K562 (cell line): ENCODE measurements around the gene HYOU1. TPM values are rescaled to one million over a fixed set of nuclear protein-coding genes. Genes with fewer than 3 reads are reported as not detected.

ENCODE experiments used
- BCOR ChIP-seq: fragments of 450-650 bp; IDR thresholded peaks from 2 replicates; pipeline ENCODE4 v1.6.1; 2016
- ELF4 ChIP-seq: fragments of 450-650 bp; formaldehyde crosslinking; IDR thresholded peaks from 2 replicates; pipeline ENCODE4 v1.4.0; 2022; ENCODE audit warnings: missing genetic modification characterization
- FOXM1 ChIP-seq, 2 experiments: fragments of 450-650 bp in 1 of 2; sonication (generic) in 1 of 2; formaldehyde crosslinking in 1 of 2; IDR thresholded peaks; 2 replicates each; pipeline versions ENCODE4 v1.6.1 to v1.9.0; 2017 to 2022; ENCODE audit warnings: low read depth in 2 of 2, mild to moderate bottlenecking in 2 of 2, missing genetic modification reagents in 1 of 2, moderate library complexity in 1 of 2
- GABPB2 ChIP-seq: fragments of 250-450 bp; sonication (Bioruptor Pico); conservative IDR thresholded peaks from 2 replicates; pipeline ENCODE4 v1.5.1; 2021; ENCODE audit warnings: mild to moderate bottlenecking
- IFI16 ChIP-seq: fragments of 250-450 bp; sonication (Bioruptor Pico); IDR thresholded peaks from 2 replicates; pipeline ENCODE4 v2.1.2; 2022; ENCODE audit warnings: mild to moderate bottlenecking, inconsistent platforms
- KAT8 ChIP-seq: fragments of 450-650 bp; IDR thresholded peaks from 2 replicates; pipeline ENCODE4 v1.6.1; 2016; ENCODE audit warnings: low read depth, mild to moderate bottlenecking
- POLR2H ChIP-seq: IDR thresholded peaks from 2 replicates; pipeline ENCODE4 v1.6.1; 2016; ENCODE audit warnings: missing genetic modification characterization, low read depth, mild to moderate bottlenecking, control low read depth, missing compliant biosample characterization, moderate library complexity
- SNRNP70 ChIP-seq: fragments of 200-400 bp; formaldehyde crosslinking; optimal IDR thresholded peaks from 2 replicates; pipeline ENCODE3; 2017; ENCODE audit warnings: low read depth, low read length
- TAL1 ChIP-seq: fragments of 450-650 bp; IDR thresholded peaks from 2 replicates; pipeline ENCODE4 v1.6.1; 2016; ENCODE audit warnings: mild to moderate bottlenecking
- TCF3 ChIP-seq: sonication (generic); formaldehyde crosslinking; IDR thresholded peaks from 2 replicates; pipeline ENCODE4 v1.4.0; 2020; ENCODE audit warnings: mild to moderate bottlenecking, missing genetic modification reagents
- YBX1 ChIP-seq: fragments of 450-650 bp; IDR thresholded peaks from 2 replicates; pipeline ENCODE4 v1.7.1; 2016; ENCODE audit warnings: mild to moderate bottlenecking
- ZNF165 ChIP-seq: fragments of 250-450 bp; sonication (Bioruptor Pico); IDR thresholded peaks from 2 replicates; pipeline ENCODE4 v1.4.0; 2020; ENCODE audit warnings: borderline replicate concordance
- ZNF41 ChIP-seq: fragments of 250-450 bp; sonication (Bioruptor Pico); conservative IDR thresholded peaks from 2 replicates; pipeline ENCODE4 v1.4.0; 2020; ENCODE audit warnings: mild to moderate bottlenecking
- ZNF444 ChIP-seq: fragments of 250-450 bp; sonication (Bioruptor Pico); IDR thresholded peaks from 2 replicates; pipeline ENCODE4 v1.4.0; 2020; ENCODE audit warnings: mild to moderate bottlenecking, moderate library complexity
- ZNF778 ChIP-seq: fragments of 450-650 bp; formaldehyde crosslinking; IDR thresholded peaks from 2 replicates; pipeline ENCODE4 v1.4.0; 2020; ENCODE audit warnings: mild to moderate bottlenecking, moderate library complexity
- polyA plus RNA-seq, 8 experiments: library from polyadenylated mRNA; depleted of rRNA in 4 of 8; stranded (reverse) in 5 of 8; unstranded in 3 of 8; fragments of >200 nt; fragmentation: Nextera tagmentation in 2 of 8; fragmentation: Illumina TruSeq in 1 of 8; extraction: Ambion mirVana in 2 of 8; extraction: Trizol in 1 of 8; gene quantifications; 2 replicates each; pipeline versions ENCODE4 v1.2.1 to v1.2.3, GENCODE V29; 2011 to 2014; ENCODE audit warnings: inconsistent platforms in 1 of 8, missing spikeins in 1 of 8
- total RNA-seq, 7 experiments: library from RNA; depleted of rRNA in 6 of 7; stranded (reverse); fragments of >200 nt in 6 of 7; fragmentation: Illumina TruSeq in 2 of 7; extraction: Trizol in 2 of 7; gene quantifications; 2 replicates each; pipeline versions ENCODE4 v1.2.1 to v1.2.3, GENCODE V29; 2011 to 2021; ENCODE audit warnings: low replicate concordance in 1 of 7
- TF ChIP-seq, protein P1 (sequence below): fragments of 450-650 bp; IDR thresholded peaks from 2 replicates; pipeline ENCODE4 v1.6.1; 2018; ENCODE audit warnings: mild to moderate bottlenecking, low read depth; ENCODE audit not compliant: partially characterized antibody
- TF ChIP-seq, protein P2 (sequence below): fragments of 450-650 bp; IDR thresholded peaks from 2 replicates; pipeline ENCODE4 v1.6.1; 2016; ENCODE audit warnings: low read depth, mild to moderate bottlenecking, moderate library complexity
- TF ChIP-seq, protein P3 (sequence below), 2 experiments: fragments of 450-650 bp in 1 of 2; IDR thresholded peaks; 2 replicates each; pipeline ENCODE4 v1.6.1; 2011 to 2017; ENCODE audit warnings: low read depth in 2 of 2, antibody characterized with exemption in 1 of 2, borderline replicate concordance in 1 of 2, low read length in 1 of 2, mild to moderate bottlenecking in 1 of 2, mixed read lengths in 1 of 2; ENCODE audit not compliant: control insufficient read depth in 1 of 2
- TF ChIP-seq, protein P4 (sequence below): fragments of 150-350 bp; IDR thresholded peaks from 2 replicates; pipeline ENCODE4 v1.6.1; 2014; ENCODE audit warnings: low read depth, mild to moderate bottlenecking, low read length, borderline replicate concordance
- TF ChIP-seq, protein P5 (sequence below): fragments of 250-450 bp; sonication (Bioruptor Pico); IDR thresholded peaks from 2 replicates; pipeline ENCODE4 v1.5.0; 2020; ENCODE audit warnings: mild to moderate bottlenecking

The HYOU1 gene
- total and polyA plus RNA-seq, 9 of the 15 experiments (the other 6 are each of a cell fraction or from before 2014, with no cell fraction given), result 19.5 to 197 (median 128) TPM

DNA sequence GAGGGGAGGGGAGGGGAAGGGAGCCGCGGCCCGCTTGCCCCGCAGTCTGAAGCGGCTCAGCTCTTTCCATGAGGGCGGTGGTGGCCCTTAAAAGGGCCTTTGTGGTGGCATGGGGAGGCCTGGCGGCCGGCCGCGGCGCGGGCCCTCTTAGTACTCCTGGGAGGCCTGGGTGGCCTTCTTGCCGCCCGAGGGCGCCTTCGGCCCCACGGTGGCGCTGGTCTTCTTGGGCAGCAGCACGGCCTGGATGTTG is 37.7 kb upstream of the HYOU1 start (continued):
- TF ChIP-seq, protein P1, sequence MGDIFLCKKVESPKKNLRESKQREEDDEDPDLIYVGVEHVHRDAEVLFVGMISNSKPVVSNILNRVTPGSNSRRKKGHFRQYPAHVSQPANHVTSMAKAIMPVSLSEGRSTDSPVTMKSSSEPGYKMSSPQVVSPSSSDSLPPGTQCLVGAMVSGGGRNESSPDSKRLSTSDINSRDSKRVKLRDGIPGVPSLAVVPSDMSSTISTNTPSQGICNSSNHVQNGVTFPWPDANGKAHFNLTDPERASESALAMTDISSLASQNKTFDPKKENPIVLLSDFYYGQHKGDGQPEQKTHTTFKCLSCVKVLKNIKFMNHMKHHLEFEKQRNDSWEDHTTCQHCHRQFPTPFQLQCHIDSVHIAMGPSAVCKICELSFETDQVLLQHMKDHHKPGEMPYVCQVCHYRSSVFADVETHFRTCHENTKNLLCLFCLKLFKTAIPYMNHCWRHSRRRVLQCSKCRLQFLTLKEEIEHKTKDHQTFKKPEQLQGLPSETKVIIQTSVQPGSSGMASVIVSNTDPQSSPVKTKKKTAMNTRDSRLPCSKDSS, result no peak
- TF ChIP-seq IFI16 (CRISPR knock-in tag), result no peak
- no peak for TF ChIP-seq ZNF778 (CRISPR knock-in tag)
- no peak for TF ChIP-seq ZNF41 (CRISPR knock-in tag)
- TF ChIP-seq POLR2H (tag), result no peak
- TF ChIP-seq KAT8, result no peak
- no peak for TF ChIP-seq ZNF165 (CRISPR knock-in tag)
- no peak for TF ChIP-seq BCOR
- TF ChIP-seq ZNF444 (CRISPR knock-in tag), result no peak
- TF ChIP-seq TAL1, result no peak
- TF ChIP-seq FOXM1 (IDR thresholded peaks at IDR 0.05; ENCODE audit: low read depth), result no peak
- TF ChIP-seq FOXM1 (CRISPR knock-in tag; IDR thresholded peaks at IDR 0.05; ENCODE audit: low read depth), result no peak
- TF ChIP-seq ELF4 (CRISPR knock-in tag), result no peak
- TF ChIP-seq, protein P2, sequence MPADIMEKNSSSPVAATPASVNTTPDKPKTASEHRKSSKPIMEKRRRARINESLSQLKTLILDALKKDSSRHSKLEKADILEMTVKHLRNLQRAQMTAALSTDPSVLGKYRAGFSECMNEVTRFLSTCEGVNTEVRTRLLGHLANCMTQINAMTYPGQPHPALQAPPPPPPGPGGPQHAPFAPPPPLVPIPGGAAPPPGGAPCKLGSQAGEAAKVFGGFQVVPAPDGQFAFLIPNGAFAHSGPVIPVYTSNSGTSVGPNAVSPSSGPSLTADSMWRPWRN, result no peak
- TF ChIP-seq SNRNP70, result no peak
- TF ChIP-seq, protein P3, sequence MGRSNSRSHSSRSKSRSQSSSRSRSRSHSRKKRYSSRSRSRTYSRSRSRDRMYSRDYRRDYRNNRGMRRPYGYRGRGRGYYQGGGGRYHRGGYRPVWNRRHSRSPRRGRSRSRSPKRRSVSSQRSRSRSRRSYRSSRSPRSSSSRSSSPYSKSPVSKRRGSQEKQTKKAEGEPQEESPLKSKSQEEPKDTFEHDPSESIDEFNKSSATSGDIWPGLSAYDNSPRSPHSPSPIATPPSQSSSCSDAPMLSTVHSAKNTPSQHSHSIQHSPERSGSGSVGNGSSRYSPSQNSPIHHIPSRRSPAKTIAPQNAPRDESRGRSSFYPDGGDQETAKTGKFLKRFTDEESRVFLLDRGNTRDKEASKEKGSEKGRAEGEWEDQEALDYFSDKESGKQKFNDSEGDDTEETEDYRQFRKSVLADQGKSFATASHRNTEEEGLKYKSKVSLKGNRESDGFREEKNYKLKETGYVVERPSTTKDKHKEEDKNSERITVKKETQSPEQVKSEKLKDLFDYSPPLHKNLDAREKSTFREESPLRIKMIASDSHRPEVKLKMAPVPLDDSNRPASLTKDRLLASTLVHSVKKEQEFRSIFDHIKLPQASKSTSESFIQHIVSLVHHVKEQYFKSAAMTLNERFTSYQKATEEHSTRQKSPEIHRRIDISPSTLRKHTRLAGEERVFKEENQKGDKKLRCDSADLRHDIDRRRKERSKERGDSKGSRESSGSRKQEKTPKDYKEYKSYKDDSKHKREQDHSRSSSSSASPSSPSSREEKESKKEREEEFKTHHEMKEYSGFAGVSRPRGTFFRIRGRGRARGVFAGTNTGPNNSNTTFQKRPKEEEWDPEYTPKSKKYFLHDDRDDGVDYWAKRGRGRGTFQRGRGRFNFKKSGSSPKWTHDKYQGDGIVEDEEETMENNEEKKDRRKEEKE (IDR thresholded peaks at IDR 0.05; ENCODE audit: borderline replicate concordance in 1 of 2, control insufficient read depth in 1 of 2, low read depth in 2 of 2, low read length in 1 of 2), result no peak
- TF ChIP-seq GABPB2 (CRISPR knock-in tag), result no peak
- no peak for TF ChIP-seq TCF3 (CRISPR knock-in tag)
- TF ChIP-seq YBX1, result no peak
- TF ChIP-seq, protein P4, sequence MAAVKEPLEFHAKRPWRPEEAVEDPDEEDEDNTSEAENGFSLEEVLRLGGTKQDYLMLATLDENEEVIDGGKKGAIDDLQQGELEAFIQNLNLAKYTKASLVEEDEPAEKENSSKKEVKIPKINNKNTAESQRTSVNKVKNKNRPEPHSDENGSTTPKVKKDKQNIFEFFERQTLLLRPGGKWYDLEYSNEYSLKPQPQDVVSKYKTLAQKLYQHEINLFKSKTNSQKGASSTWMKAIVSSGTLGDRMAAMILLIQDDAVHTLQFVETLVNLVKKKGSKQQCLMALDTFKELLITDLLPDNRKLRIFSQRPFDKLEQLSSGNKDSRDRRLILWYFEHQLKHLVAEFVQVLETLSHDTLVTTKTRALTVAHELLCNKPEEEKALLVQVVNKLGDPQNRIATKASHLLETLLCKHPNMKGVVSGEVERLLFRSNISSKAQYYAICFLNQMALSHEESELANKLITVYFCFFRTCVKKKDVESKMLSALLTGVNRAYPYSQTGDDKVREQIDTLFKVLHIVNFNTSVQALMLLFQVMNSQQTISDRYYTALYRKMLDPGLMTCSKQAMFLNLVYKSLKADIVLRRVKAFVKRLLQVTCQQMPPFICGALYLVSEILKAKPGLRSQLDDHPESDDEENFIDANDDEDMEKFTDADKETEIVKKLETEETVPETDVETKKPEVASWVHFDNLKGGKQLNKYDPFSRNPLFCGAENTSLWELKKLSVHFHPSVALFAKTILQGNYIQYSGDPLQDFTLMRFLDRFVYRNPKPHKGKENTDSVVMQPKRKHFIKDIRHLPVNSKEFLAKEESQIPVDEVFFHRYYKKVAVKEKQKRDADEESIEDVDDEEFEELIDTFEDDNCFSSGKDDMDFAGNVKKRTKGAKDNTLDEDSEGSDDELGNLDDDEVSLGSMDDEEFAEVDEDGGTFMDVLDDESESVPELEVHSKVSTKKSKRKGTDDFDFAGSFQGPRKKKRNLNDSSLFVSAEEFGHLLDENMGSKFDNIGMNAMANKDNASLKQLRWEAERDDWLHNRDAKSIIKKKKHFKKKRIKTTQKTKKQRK, result no peak
- TF ChIP-seq, protein P5, sequence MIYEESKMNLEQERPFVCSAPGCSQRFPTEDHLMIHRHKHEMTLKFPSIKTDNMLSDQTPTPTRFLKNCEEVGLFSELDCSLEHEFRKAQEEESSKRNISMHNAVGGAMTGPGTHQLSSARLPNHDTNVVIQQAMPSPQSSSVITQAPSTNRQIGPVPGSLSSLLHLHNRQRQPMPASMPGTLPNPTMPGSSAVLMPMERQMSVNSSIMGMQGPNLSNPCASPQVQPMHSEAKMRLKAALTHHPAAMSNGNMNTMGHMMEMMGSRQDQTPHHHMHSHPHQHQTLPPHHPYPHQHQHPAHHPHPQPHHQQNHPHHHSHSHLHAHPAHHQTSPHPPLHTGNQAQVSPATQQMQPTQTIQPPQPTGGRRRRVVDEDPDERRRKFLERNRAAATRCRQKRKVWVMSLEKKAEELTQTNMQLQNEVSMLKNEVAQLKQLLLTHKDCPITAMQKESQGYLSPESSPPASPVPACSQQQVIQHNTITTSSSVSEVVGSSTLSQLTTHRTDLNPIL, result no peak
